C4-2B (cell line): Measurements from ENCODE around the gene ZNF385B.

Experiments used
- ZFX ChIP-seq: fragments of 450-650 bp; IDR thresholded peaks from 2 replicates; pipeline ENCODE4 v1.6.1; 2017
- TF ChIP-seq, protein P1 (sequence below): fragments of 450-650 bp; conservative IDR thresholded peaks from 2 replicates; pipeline ENCODE4 v1.5.1; 2017; ENCODE audit warnings: mild to moderate bottlenecking

DNA sequence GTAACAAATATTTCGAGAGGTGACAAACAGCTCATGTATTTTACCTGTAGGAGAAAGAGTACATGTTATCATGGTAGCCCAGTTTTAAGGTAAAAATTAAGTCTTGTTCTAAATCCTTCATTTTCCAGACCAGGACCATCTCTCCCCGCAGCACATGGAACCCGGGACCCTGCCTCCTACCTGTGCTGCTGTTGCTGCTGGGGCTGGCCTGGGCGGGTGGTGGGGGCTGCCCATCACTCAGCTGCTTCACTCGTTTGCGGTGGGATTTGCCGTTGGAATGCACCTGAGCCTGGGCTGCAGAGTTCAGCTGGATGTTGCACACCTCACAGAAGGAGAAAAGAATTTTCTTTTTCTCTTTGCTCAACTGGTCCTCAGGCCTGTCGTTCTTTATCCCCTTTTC is 92.1 kb downstream of the ZNF385B start:
- TF ChIP-seq, protein P1, sequence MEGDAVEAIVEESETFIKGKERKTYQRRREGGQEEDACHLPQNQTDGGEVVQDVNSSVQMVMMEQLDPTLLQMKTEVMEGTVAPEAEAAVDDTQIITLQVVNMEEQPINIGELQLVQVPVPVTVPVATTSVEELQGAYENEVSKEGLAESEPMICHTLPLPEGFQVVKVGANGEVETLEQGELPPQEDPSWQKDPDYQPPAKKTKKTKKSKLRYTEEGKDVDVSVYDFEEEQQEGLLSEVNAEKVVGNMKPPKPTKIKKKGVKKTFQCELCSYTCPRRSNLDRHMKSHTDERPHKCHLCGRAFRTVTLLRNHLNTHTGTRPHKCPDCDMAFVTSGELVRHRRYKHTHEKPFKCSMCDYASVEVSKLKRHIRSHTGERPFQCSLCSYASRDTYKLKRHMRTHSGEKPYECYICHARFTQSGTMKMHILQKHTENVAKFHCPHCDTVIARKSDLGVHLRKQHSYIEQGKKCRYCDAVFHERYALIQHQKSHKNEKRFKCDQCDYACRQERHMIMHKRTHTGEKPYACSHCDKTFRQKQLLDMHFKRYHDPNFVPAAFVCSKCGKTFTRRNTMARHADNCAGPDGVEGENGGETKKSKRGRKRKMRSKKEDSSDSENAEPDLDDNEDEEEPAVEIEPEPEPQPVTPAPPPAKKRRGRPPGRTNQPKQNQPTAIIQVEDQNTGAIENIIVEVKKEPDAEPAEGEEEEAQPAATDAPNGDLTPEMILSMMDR, result no peak
- no peak for TF ChIP-seq ZFX
